Measurements from ENCODE around the gene SFN.

The SFN gene

GRCh38 chr1:26853600-26853999 lies 9.3 kb upstream of the SFN start:
- Histone ChIP-seq H3K27ac (replicated peaks; ENCODE audit: low read length) (no peak overlapping the region), H2BK120ac (ENCODE audit: low read depth, low read length) (no peak overlapping the region), H3K79me1 (ENCODE audit: low read depth, low read length) (no peaks in the 10 kb centered on the region), H4K8ac (ENCODE audit: low read depth, low read length) (no peak overlapping the region), H4K91ac (ENCODE audit: low read depth, low read length, poor library complexity) (no peak overlapping the region), H3K9me3 (replicated peaks in 1 of 2; ENCODE audit: control insufficient read depth in 2 of 2, insufficient read depth in 1 of 2, low read depth in 1 of 2, low read length in 2 of 2) (no peaks in the 10 kb centered on the region), H3K36me3 (replicated peaks in 1 of 2; ENCODE audit: control insufficient read depth in 2 of 2, insufficient read depth in 2 of 2, low read length in 2 of 2) (peaks cover 43 to 78% of the 10 kb centered on the region in 2 donors), H3K27me3 (ENCODE audit: control insufficient read depth in 3 of 3, insufficient read depth in 3 of 3, low read depth in 1 of 3, low read length in 3 of 3) (no peaks in the 10 kb centered on the region), H3K18ac (ENCODE audit: low read length) (no peak overlapping the region), H3K4me2 (ENCODE audit: insufficient read depth, low read length, poor library complexity, severe bottlenecking) (no peak overlapping the region), H3K4ac (ENCODE audit: low read length) (no peak overlapping the region), H2AFZ (ENCODE audit: low read length) (no peak overlapping the region), H3K9ac (ENCODE audit: low read depth, low read length, poor library complexity) (no peak overlapping the region), H3K14ac (ENCODE audit: low read length) (no peak overlapping the region), H3K23ac (ENCODE audit: low read depth, low read length, poor library complexity) (no peak overlapping the region), H3K4me3 (ENCODE audit: low read length in 2 of 2) (peak overlapping the region in 1 of 2 donors; percentile 13), H2BK12ac (ENCODE audit: low read length) (no peak overlapping the region), H2BK15ac (ENCODE audit: low read length) (no peak overlapping the region), H2AK5ac (ENCODE audit: low read depth, low read length) (no peak overlapping the region), H2BK5ac (ENCODE audit: low read length) (no peak overlapping the region), H3K4me1 (ENCODE audit: control insufficient read depth in 2 of 2, insufficient read depth in 1 of 2, low read depth in 1 of 2, low read length in 2 of 2) (peaks cover 0 to 6% of the 10 kb centered on the region in 2 donors)
- no peak for DNase-seq (ENCODE audit: low spot score)
- WGBS, 2 donors (ENCODE audit: extremely low coverage in 2 of 2, insufficient read length in 2 of 2, insufficient replicate concordance in 1 of 2): no CpG with 5 or more reads among the region's 10 CpGs

- Histone ChIP-seq H2BK12ac (ENCODE audit: low read length) (no peak overlapping the region), H3K4me3 (ENCODE audit: low read length in 2 of 2) (no peak overlapping the region), H4K91ac (ENCODE audit: low read depth, low read length, poor library complexity) (no peak overlapping the region), H3K9ac (ENCODE audit: low read depth, low read length, poor library complexity) (no peak overlapping the region), H3K14ac (ENCODE audit: low read length) (no peak overlapping the region), H3K27me3 (ENCODE audit: control insufficient read depth in 3 of 3, insufficient read depth in 3 of 3, low read depth in 1 of 3, low read length in 3 of 3) (no peaks in the 10 kb centered on the region), H3K4ac (ENCODE audit: low read length) (no peak overlapping the region), H3K4me1 (ENCODE audit: control insufficient read depth in 2 of 2, insufficient read depth in 1 of 2, low read depth in 1 of 2, low read length in 2 of 2) (peaks cover 0 to 6% of the 10 kb centered on the region in 2 donors), H2AK5ac (ENCODE audit: low read depth, low read length) (no peak overlapping the region), H3K79me1 (ENCODE audit: low read depth, low read length) (no peaks in the 10 kb centered on the region), H2BK5ac (ENCODE audit: low read length) (no peak overlapping the region), H3K27ac (replicated peaks; ENCODE audit: low read length) (no peak overlapping the region), H3K4me2 (ENCODE audit: insufficient read depth, low read length, poor library complexity, severe bottlenecking) (no peak overlapping the region), H4K8ac (ENCODE audit: low read depth, low read length) (no peak overlapping the region), H3K36me3 (replicated peaks in 1 of 2; ENCODE audit: control insufficient read depth in 2 of 2, insufficient read depth in 2 of 2, low read length in 2 of 2) (peaks cover 32 to 65% of the 10 kb centered on the region in 2 donors), H3K9me3 (replicated peaks in 1 of 2; ENCODE audit: control insufficient read depth in 2 of 2, insufficient read depth in 1 of 2, low read depth in 1 of 2, low read length in 2 of 2) (no peaks in the 10 kb centered on the region), H2AFZ (ENCODE audit: low read length) (no peak overlapping the region), H3K18ac (ENCODE audit: low read length) (no peak overlapping the region), H2BK120ac (ENCODE audit: low read depth, low read length) (peak overlapping the region; percentile 8), H2BK15ac (ENCODE audit: low read length) (no peak overlapping the region), H3K23ac (ENCODE audit: low read depth, low read length, poor library complexity) (no peak overlapping the region)
- no CpG with 5 or more reads among the region's 5 CpGs for WGBS, 2 donors (ENCODE audit: extremely low coverage in 2 of 2, insufficient read length in 2 of 2, insufficient replicate concordance in 1 of 2)
- no peak for DNase-seq (ENCODE audit: low spot score)
Measured at GRCh38 chr1:26854906-26855305, 8.0 kb upstream of the SFN start.

- DNase-seq (ENCODE audit: low spot score): no peak
- Histone ChIP-seq H2BK120ac (ENCODE audit: low read depth, low read length) (peak overlapping the region; percentile 25), H3K4me2 (ENCODE audit: insufficient read depth, low read length, poor library complexity, severe bottlenecking) (no peak overlapping the region), H4K91ac (ENCODE audit: low read depth, low read length, poor library complexity) (no peak overlapping the region), H3K79me1 (ENCODE audit: low read depth, low read length) (no peaks in the 10 kb centered on the region), H3K23ac (ENCODE audit: low read depth, low read length, poor library complexity) (no peak overlapping the region), H3K4me1 (ENCODE audit: control insufficient read depth in 2 of 2, insufficient read depth in 1 of 2, low read depth in 1 of 2, low read length in 2 of 2) (peaks cover 0 to 6% of the 10 kb centered on the region in 2 donors), H2AK5ac (ENCODE audit: low read depth, low read length) (no peak overlapping the region), H3K9me3 (replicated peaks in 1 of 2; ENCODE audit: control insufficient read depth in 2 of 2, insufficient read depth in 1 of 2, low read depth in 1 of 2, low read length in 2 of 2) (no peaks in the 10 kb centered on the region), H3K27ac (replicated peaks; ENCODE audit: low read length) (no peak overlapping the region), H2AFZ (ENCODE audit: low read length) (no peak overlapping the region), H2BK12ac (ENCODE audit: low read length) (no peak overlapping the region), H3K27me3 (ENCODE audit: control insufficient read depth in 3 of 3, insufficient read depth in 3 of 3, low read depth in 1 of 3, low read length in 3 of 3) (no peaks in the 10 kb centered on the region), H4K8ac (ENCODE audit: low read depth, low read length) (no peak overlapping the region), H3K36me3 (replicated peaks in 1 of 2; ENCODE audit: control insufficient read depth in 2 of 2, insufficient read depth in 2 of 2, low read length in 2 of 2) (peaks cover 25 to 58% of the 10 kb centered on the region in 2 donors), H3K4ac (ENCODE audit: low read length) (no peak overlapping the region), H3K14ac (ENCODE audit: low read length) (no peak overlapping the region), H2BK5ac (ENCODE audit: low read length) (peak overlapping the region; percentile 2), H3K18ac (ENCODE audit: low read length) (no peak overlapping the region), H3K9ac (ENCODE audit: low read depth, low read length, poor library complexity) (no peak overlapping the region), H3K4me3 (ENCODE audit: low read length in 2 of 2) (no peak overlapping the region), H2BK15ac (ENCODE audit: low read length) (no peak overlapping the region)
- no CpG with 5 or more reads among the region's 4 CpGs for WGBS, 2 donors (ENCODE audit: extremely low coverage in 2 of 2, insufficient read length in 2 of 2, insufficient replicate concordance in 1 of 2)
Measured at GRCh38 chr1:26855636-26856035, 7.3 kb upstream of the SFN start.

GRCh38 chr1:26856181-26856580 lies 6.8 kb upstream of the SFN start:
- no peaks in the 10 kb centered on the region for H3K9me3 ChIP-seq (replicated peaks in 1 of 2; ENCODE audit: control insufficient read depth in 2 of 2, insufficient read depth in 1 of 2, low read depth in 1 of 2, low read length in 2 of 2)
- no peak overlapping the region for H4K8ac ChIP-seq (ENCODE audit: low read depth, low read length)
- no peak overlapping the region for H2AFZ ChIP-seq (ENCODE audit: low read length)
- H3K4ac ChIP-seq (ENCODE audit: low read length): no peak overlapping the region
- peaks cover 20 to 52% of the 10 kb centered on the region in 2 donors for H3K36me3 ChIP-seq (replicated peaks in 1 of 2; ENCODE audit: control insufficient read depth in 2 of 2, insufficient read depth in 2 of 2, low read length in 2 of 2)
- H3K14ac ChIP-seq (ENCODE audit: low read length): no peak overlapping the region
- no peak for DNase-seq (ENCODE audit: low spot score)
- H2BK12ac ChIP-seq (ENCODE audit: low read length): no peak overlapping the region
- H2BK5ac ChIP-seq (ENCODE audit: low read length): peak overlapping the region; percentile 2
- H2BK120ac ChIP-seq (ENCODE audit: low read depth, low read length): peak overlapping the region; percentile 25
- H3K79me1 ChIP-seq (ENCODE audit: low read depth, low read length): no peaks in the 10 kb centered on the region
- no peak overlapping the region for H3K27ac ChIP-seq (replicated peaks; ENCODE audit: low read length)
- no CpG with 5 or more reads among the region's 11 CpGs for WGBS, 2 donors (ENCODE audit: extremely low coverage in 2 of 2, insufficient read length in 2 of 2, insufficient replicate concordance in 1 of 2)
- no peak overlapping the region for H2BK15ac ChIP-seq (ENCODE audit: low read length)
- H4K91ac ChIP-seq (ENCODE audit: low read depth, low read length, poor library complexity): no peak overlapping the region
- no peak overlapping the region for H3K4me3 ChIP-seq (ENCODE audit: low read length in 2 of 2)
- peak overlapping the region; percentile 26 for H3K9ac ChIP-seq (ENCODE audit: low read depth, low read length, poor library complexity)
- H3K23ac ChIP-seq (ENCODE audit: low read depth, low read length, poor library complexity): peak overlapping the region; percentile 69
- no peak overlapping the region for H2AK5ac ChIP-seq (ENCODE audit: low read depth, low read length)
- H3K4me2 ChIP-seq (ENCODE audit: insufficient read depth, low read length, poor library complexity, severe bottlenecking): no peak overlapping the region
- no peaks in the 10 kb centered on the region for H3K27me3 ChIP-seq (ENCODE audit: control insufficient read depth in 3 of 3, insufficient read depth in 3 of 3, low read depth in 1 of 3, low read length in 3 of 3)
- H3K18ac ChIP-seq (ENCODE audit: low read length): no peak overlapping the region
- H3K4me1 ChIP-seq (ENCODE audit: control insufficient read depth in 2 of 2, insufficient read depth in 1 of 2, low read depth in 1 of 2, low read length in 2 of 2): peaks cover 0 to 6% of the 10 kb centered on the region in 2 donors

All from neuronal stem cell (in vitro differentiated cells).